IPS DF 4.7 (cell line): ENCODE measurements around the gene EIF4G1.

Experiments used
- DNase-seq: peaks from one replicate; pipeline ENCODE4 v3.0.0-alpha.2; 2013; ENCODE audit warnings: low spot score; ENCODE audit errors: extremely low read depth

The EIF4G1 gene

GRCh38 chr3:184300378-184300720 is 14.1 kb upstream of the EIF4G1 start:
- no peak for DNase-seq

- no peak for DNase-seq
These were observed 8.8 kb upstream of the EIF4G1 start for GRCh38 chr3:184305577-184305976.

- DNase-seq = no peak
These were observed 7.9 kb upstream of the EIF4G1 start for GRCh38 chr3:184306341-184306972.

- DNase-seq = no peak
These were observed 6.5 kb upstream of the EIF4G1 start for GRCh38 chr3:184307915-184308314.

- no peak for DNase-seq
These were observed 5.7 kb upstream of the EIF4G1 start for GRCh38 chr3:184308744-184309143.

GRCh38 chr3:184311633-184312032 is 2.8 kb upstream of the EIF4G1 start:
- no peak for DNase-seq

- no peak for DNase-seq
These were observed 515 bp downstream of the EIF4G1 start for GRCh38 chr3:184314700-184315542.

GRCh38 chr3:184315543-184315867 is 1.1 kb downstream of the EIF4G1 start:
- no peak for DNase-seq

GRCh38 chr3:184315871-184316661 is 1.7 kb downstream of the EIF4G1 start:
- no peak for DNase-seq

GRCh38 chr3:184316792-184317191 is 2.4 kb downstream of the EIF4G1 start:
- DNase-seq = no peak

- DNase-seq = no peak
These were observed 2.8 kb downstream of the EIF4G1 start for GRCh38 chr3:184317201-184317600.

GRCh38 chr3:184320104-184320445 is 5.7 kb downstream of the EIF4G1 start:
- DNase-seq = no peak

- no peak for DNase-seq
These were observed 7.3 kb downstream of the EIF4G1 start for GRCh38 chr3:184321666-184322065.

GRCh38 chr3:184322731-184323487 is 8.5 kb downstream of the EIF4G1 start:
- no peak for DNase-seq

GRCh38 chr3:184323696-184324095 is 9.3 kb downstream of the EIF4G1 start:
- DNase-seq = no peak

- DNase-seq = no peak
These were observed 10.9 kb downstream of the EIF4G1 start for GRCh38 chr3:184325269-184325668.

- no peak for DNase-seq
These were observed 11.4 kb downstream of the EIF4G1 start for GRCh38 chr3:184325715-184326369.

GRCh38 chr3:184327171-184327570 is 12.8 kb downstream of the EIF4G1 start:
- no peak for DNase-seq

- DNase-seq = no peak
These were observed 14.1 kb downstream of the EIF4G1 start for GRCh38 chr3:184328516-184328915.

GRCh38 chr3:184332370-184333090 is 18.1 kb downstream of the EIF4G1 start:
- no peak for DNase-seq

GRCh38 chr3:184333190-184333589 is 18.8 kb downstream of the EIF4G1 start:
- DNase-seq = no peak
